ENCODE measurements around the gene C5orf15.
"Not testable (repeated sequence)": the region's sequence is repeated elsewhere in the genome, so short reads cannot be mapped to it uniquely, and the experiment has no call there.

DNA sequence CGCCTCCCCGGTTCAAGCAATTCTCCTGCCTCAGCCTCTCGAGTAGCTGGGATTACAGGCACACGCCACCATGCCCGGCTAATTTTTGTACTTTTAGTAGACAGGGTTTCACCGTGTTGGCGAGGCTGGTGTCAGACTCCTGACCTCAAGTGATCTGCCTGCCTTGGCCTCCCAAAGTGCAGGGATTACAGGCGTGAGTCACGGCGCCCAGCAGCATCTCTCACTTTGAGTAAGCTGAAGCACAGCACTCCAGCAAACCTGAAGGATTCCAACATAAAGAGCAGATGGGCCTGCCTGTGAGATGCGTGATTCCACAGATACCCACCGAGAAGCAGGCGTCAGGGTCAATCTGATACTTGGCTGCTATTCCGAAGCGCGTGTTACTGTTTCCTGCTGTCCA lies 7.1 kb upstream of the C5orf15 start:
- TF ChIP-seq, protein P1, sequence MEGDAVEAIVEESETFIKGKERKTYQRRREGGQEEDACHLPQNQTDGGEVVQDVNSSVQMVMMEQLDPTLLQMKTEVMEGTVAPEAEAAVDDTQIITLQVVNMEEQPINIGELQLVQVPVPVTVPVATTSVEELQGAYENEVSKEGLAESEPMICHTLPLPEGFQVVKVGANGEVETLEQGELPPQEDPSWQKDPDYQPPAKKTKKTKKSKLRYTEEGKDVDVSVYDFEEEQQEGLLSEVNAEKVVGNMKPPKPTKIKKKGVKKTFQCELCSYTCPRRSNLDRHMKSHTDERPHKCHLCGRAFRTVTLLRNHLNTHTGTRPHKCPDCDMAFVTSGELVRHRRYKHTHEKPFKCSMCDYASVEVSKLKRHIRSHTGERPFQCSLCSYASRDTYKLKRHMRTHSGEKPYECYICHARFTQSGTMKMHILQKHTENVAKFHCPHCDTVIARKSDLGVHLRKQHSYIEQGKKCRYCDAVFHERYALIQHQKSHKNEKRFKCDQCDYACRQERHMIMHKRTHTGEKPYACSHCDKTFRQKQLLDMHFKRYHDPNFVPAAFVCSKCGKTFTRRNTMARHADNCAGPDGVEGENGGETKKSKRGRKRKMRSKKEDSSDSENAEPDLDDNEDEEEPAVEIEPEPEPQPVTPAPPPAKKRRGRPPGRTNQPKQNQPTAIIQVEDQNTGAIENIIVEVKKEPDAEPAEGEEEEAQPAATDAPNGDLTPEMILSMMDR (IDR thresholded peaks at IDR 0.05) = not testable (repeated sequence)
- TF ChIP-seq POLR2AphosphoS5, POLR2A (IDR thresholded peaks at IDR 0.05): not testable (repeated sequence)

Data from stomach (tissue), 4 donors.